HCT116 (cell line): ENCODE results near the gene NOTCH4. TPM values are rescaled to one million over a fixed set of nuclear protein-coding genes. Genes with fewer than 3 reads are reported as not detected.

Experiments used
- ATAC-seq: fragments of 200-7000 bp; cut with Tn5 transposase; 2 replicates; pipeline ENCODE4 v1.9.1; 2020; ENCODE audit warnings: mild to moderate bottlenecking, moderate library complexity
- BruUV-seq: library from RNA; stranded (reverse); fragments of 400-500 nt; replicated peaks from 2 replicates; lab custom pipeline; 2021; lab: Mats Ljungman, UMichigan
- CTCF ChIA-PET: fragments of 300-600 bp; sonication (Branson Sonifier 250); formaldehyde crosslinking; loops from one replicate; lab custom pipeline; 2021; ENCODE audit warnings: antibody characterized with exemption; lab: Charles Lee
- POLR2A ChIA-PET: fragments of 300-600, 350-600 bp; sonication (Branson Sonifier 250); formaldehyde crosslinking; loops from one replicate; lab custom pipeline; 2021; ENCODE audit warnings: antibody characterized with exemption; lab: Charles Lee
- RAD21 ChIA-PET, 2 experiments: fragments of 300-600 bp; sonication (Branson Sonifier 250); formaldehyde crosslinking; loops; one replicate each; lab custom pipeline; 2023; ENCODE audit warnings: low total read pairs in 2 of 2; ENCODE audit not compliant: uncharacterized antibody in 2 of 2, unreplicated experiment in 2 of 2, low non-redundant PET in 1 of 2; lab: Charles Lee
- DNase-seq: peaks from one replicate; pipeline ENCODE4 v3.0.0-alpha.2; 2010; ENCODE audit warnings: low read depth, low spot score
- H2AFZ ChIP-seq: fragments of 200-600 bp; shearing (Covaris generic), sonication (generic); 2 replicates; pipeline ENCODE4 v1.6.1; 2017; ENCODE audit warnings: low read depth, mixed run types, mixed read lengths, antibody characterized with exemption, low read length; ENCODE audit not compliant: poor library complexity, severe bottlenecking
- H3K27ac ChIP-seq: 2 replicates; pipeline ENCODE4 v1.5.1; 2012; ENCODE audit warnings: low read depth, low read length
- H3K27me3 ChIP-seq: fragments of 200-600 bp; sonication (generic); 2 replicates; pipeline ENCODE4 v1.6.1; 2016; ENCODE audit warnings: mixed run types, low read length, mixed read lengths; ENCODE audit not compliant: insufficient read depth
- H3K36me3 ChIP-seq, 2 experiments: fragments of 200-500 bp in 1 of 2; fragments of 200-600 bp in 1 of 2; sonication (Bioruptor generic) in 1 of 2; sonication (generic) in 1 of 2; 2 replicates each; pipeline versions ENCODE4 v1.5.1 to v1.6.1; 2014 to 2016; ENCODE audit warnings: low read length in 2 of 2, inconsistent platforms in 1 of 2, mixed read lengths in 1 of 2, mixed run types in 1 of 2; ENCODE audit not compliant: insufficient read depth in 2 of 2, control insufficient read depth in 1 of 2
- H3K4me1 ChIP-seq, 2 experiments: fragments of 200-600 bp in 1 of 2; sonication (generic) in 1 of 2; 2 replicates each; pipeline versions ENCODE4 v1.5.1 to v1.6.1; 2012 to 2017; ENCODE audit warnings: low read length in 2 of 2, inconsistent platforms in 1 of 2, mild to moderate bottlenecking in 1 of 2, mixed read lengths in 1 of 2, mixed run types in 1 of 2, moderate library complexity in 1 of 2; ENCODE audit not compliant: insufficient read depth in 2 of 2, control insufficient read depth in 1 of 2
- H3K4me2 ChIP-seq: fragments of 200-600 bp; sonication (generic); 2 replicates; pipeline ENCODE4 v1.6.1; 2017; ENCODE audit warnings: mixed run types, low read length, mixed read lengths
- H3K4me3 ChIP-seq, 2 experiments: fragments of 200-600 bp in 1 of 2; sonication (generic) in 1 of 2; replicated peaks in 1 of 2; 2 replicates each; pipeline ENCODE4 v1.5.1; 2011 to 2016; ENCODE audit warnings: low read length in 2 of 2, control low read depth in 1 of 2, low read depth in 1 of 2, mild to moderate bottlenecking in 1 of 2, mixed read lengths in 1 of 2, mixed run types in 1 of 2
- H3K79me2 ChIP-seq: fragments of 200-600 bp; sonication (generic); 2 replicates; pipeline ENCODE4 v1.6.1; 2017; ENCODE audit warnings: mild to moderate bottlenecking, mixed run types, low read length, moderate library complexity, mixed read lengths; ENCODE audit not compliant: insufficient read depth
- H3K9ac ChIP-seq: fragments of 200-600 bp; sonication (generic); 2 replicates; pipeline ENCODE4 v1.6.1; 2016; ENCODE audit warnings: low read length, mixed read lengths
- H3K9me2 ChIP-seq: fragments of 200-600 bp; sonication (generic), shearing (Covaris generic); 2 replicates; pipeline ENCODE4 v1.6.1; 2017; ENCODE audit warnings: mixed run types, mild to moderate bottlenecking, moderate library complexity; ENCODE audit not compliant: insufficient read depth
- H3K9me3 ChIP-seq, 2 experiments: fragments of 200-500 bp in 1 of 2; fragments of 200-600 bp in 1 of 2; sonication (Bioruptor generic) in 1 of 2; sonication (generic) in 1 of 2; 2 replicates each; pipeline ENCODE4 v1.6.1; 2014 to 2017; ENCODE audit warnings: low read length in 2 of 2, mixed read lengths in 2 of 2, inconsistent platforms in 1 of 2, low read depth in 1 of 2, mild to moderate bottlenecking in 1 of 2, mixed run types in 1 of 2, moderate library complexity in 1 of 2; ENCODE audit not compliant: control insufficient read depth in 1 of 2, insufficient read depth in 1 of 2
- H4K20me1 ChIP-seq: fragments of 200-600 bp; sonication (generic), shearing (Covaris generic); 2 replicates; pipeline ENCODE4 v1.6.1; 2017; ENCODE audit warnings: mixed run types, mild to moderate bottlenecking, moderate library complexity; ENCODE audit not compliant: insufficient read depth
- ATF3 ChIP-seq: IDR thresholded peaks from 2 replicates; pipeline ENCODE4 v1.6.1; 2012
- CEBPB ChIP-seq: IDR thresholded peaks from 2 replicates; pipeline ENCODE4 v1.6.1; 2012; ENCODE audit warnings: low read depth
- CTCF ChIP-seq, 3 experiments: fragments of 200-600 bp in 1 of 3; sonication (generic) in 1 of 3; IDR thresholded peaks in 2 of 3; conservative IDR thresholded peaks in 1 of 3; 2 replicates each; pipeline ENCODE4 v1.5.1; 2012 to 2017; ENCODE audit warnings: low read depth in 2 of 3, low read length in 2 of 3, antibody characterized with exemption in 1 of 3, borderline replicate concordance in 1 of 3, control low read depth in 1 of 3, mild to moderate bottlenecking in 1 of 3, mixed read lengths in 1 of 3, mixed run types in 1 of 3, moderate library complexity in 1 of 3; ENCODE audit not compliant: insufficient read depth in 1 of 3
- EGR1 ChIP-seq: IDR thresholded peaks from 2 replicates; pipeline ENCODE4 v1.6.1; 2012; ENCODE audit warnings: low read depth
- EZH2 ChIP-seq: fragments of 200-600 bp; sonication (generic); IDR thresholded peaks from 2 replicates; pipeline ENCODE4 v1.6.1; 2017; ENCODE audit warnings: antibody characterized with exemption, mixed run types
- EZH2phosphoT487 ChIP-seq: fragments of 200-600 bp; IDR thresholded peaks from 2 replicates; pipeline ENCODE4 v1.6.1; 2018; ENCODE audit warnings: antibody characterized with exemption, borderline replicate concordance
- FOSL1 ChIP-seq: IDR thresholded peaks from 2 replicates; pipeline ENCODE4 v1.6.1; 2012; ENCODE audit warnings: low read depth
- JUND ChIP-seq: IDR thresholded peaks from 2 replicates; pipeline ENCODE4 v1.6.1; 2012
- REST ChIP-seq: IDR thresholded peaks from 2 replicates; pipeline ENCODE4 v1.6.1; 2012; ENCODE audit warnings: low read depth
- SIN3A ChIP-seq: IDR thresholded peaks from 2 replicates; pipeline ENCODE4 v1.6.1; 2012; ENCODE audit warnings: low read depth
- SRF ChIP-seq: IDR thresholded peaks from 2 replicates; pipeline ENCODE4 v1.6.1; 2012; ENCODE audit warnings: low read depth
- YY1 ChIP-seq: IDR thresholded peaks from 2 replicates; pipeline ENCODE4 v1.6.1; 2011; ENCODE audit warnings: low read length, low read depth, moderate library complexity, mild to moderate bottlenecking; ENCODE audit not compliant: insufficient replicate concordance; ENCODE audit errors: extremely low read depth
- ZBTB33 ChIP-seq: IDR thresholded peaks from 2 replicates; pipeline ENCODE4 v1.6.1; 2011; ENCODE audit warnings: mild to moderate bottlenecking, low read length, moderate library complexity; ENCODE audit not compliant: insufficient replicate concordance; ENCODE audit errors: extremely low read depth
- ZFX ChIP-seq: fragments of 450-650 bp; IDR thresholded peaks from 2 replicates; pipeline ENCODE4 v1.6.1; 2017
- ZNF274 ChIP-seq: fragments of 200-500 bp; sonication (Bioruptor generic); IDR thresholded peaks from 2 replicates; pipeline ENCODE4 v1.6.1; 2014; ENCODE audit warnings: mild to moderate bottlenecking, low read depth, low read length, inconsistent platforms
- intact Hi-C: fragments of 100-400 bp; cut with micrococcal nuclease; formaldehyde crosslinking; loops from 2 replicates; pipeline ENCODE4 v1.10.0; 2022
- total RNA-seq: library from RNA; stranded (reverse); gene quantifications from one replicate; pipeline ENCODE4 v1.2.1, GENCODE V29; 2021; ENCODE audit not compliant: unreplicated experiment

NOTCH4 gene
- total RNA-seq, 1 experiment from 2014 or later = 0.81 TPM

- Histone ChIP-seq H3K27me3 (0 out of 2 replicates have a peak, but pooled peaks cover 3% of the 10 kb centered on the region), H3K9me3 (no peaks in the 10 kb centered on the region), H3K27ac (no peak overlapping the region), H3K9ac (no peak overlapping the region), H2AFZ (no peak overlapping the region), H3K9me2 (no peaks in the 10 kb centered on the region), H3K36me3 (no peaks in the 10 kb centered on the region), H3K4me2 (no peak overlapping the region), H3K4me1 (no peaks in the 10 kb centered on the region), H3K79me2 (no peaks in the 10 kb centered on the region), H4K20me1 (no peaks in the 10 kb centered on the region), H3K4me3 (no peak overlapping the region)
- ATAC-seq (no peak), DNase-seq (no peak)
- no peak for TF ChIP-seq EZH2
- TF ChIP-seq EZH2phosphoT487 = no peak
- TF ChIP-seq REST = no peak
- TF ChIP-seq ZFX = no peak
- no peak for TF ChIP-seq SRF
- TF ChIP-seq ZNF274 = no peak
- no peak for TF ChIP-seq CEBPB
- no peak for TF ChIP-seq ATF3
- TF ChIP-seq YY1 = no peak
- TF ChIP-seq JUND = no peak
- TF ChIP-seq SIN3A = no peak
- no peak for TF ChIP-seq EGR1
- no peak for TF ChIP-seq CTCF (IDR thresholded peaks at IDR 0.05 in 2 of 3, conservative IDR thresholded peaks at IDR 0.05 in 1 of 3; ENCODE audit: borderline replicate concordance in 1 of 3, insufficient read depth in 1 of 3, low read depth in 2 of 3, low read length in 2 of 3)
- no peak for TF ChIP-seq ZBTB33
- no peak for TF ChIP-seq FOSL1
- ChIA-PET RAD21 (no interaction called here), CTCF (no interaction called here), POLR2A (interaction anchor here (0.8 kb wide), 1 partner anchor 9 kb away, joined by 4 read pairs; no protein-coding TSS in a partner anchor)
- intact Hi-C loops = no loop called here
- BruUV-seq = no TSS peak
Observed at GRCh38 chr6:32204268-32204715, 19.6 kb downstream of the NOTCH4 start.
